Measurements from ENCODE around the gene SEMA3D.

SEMA3D gene

DNA sequence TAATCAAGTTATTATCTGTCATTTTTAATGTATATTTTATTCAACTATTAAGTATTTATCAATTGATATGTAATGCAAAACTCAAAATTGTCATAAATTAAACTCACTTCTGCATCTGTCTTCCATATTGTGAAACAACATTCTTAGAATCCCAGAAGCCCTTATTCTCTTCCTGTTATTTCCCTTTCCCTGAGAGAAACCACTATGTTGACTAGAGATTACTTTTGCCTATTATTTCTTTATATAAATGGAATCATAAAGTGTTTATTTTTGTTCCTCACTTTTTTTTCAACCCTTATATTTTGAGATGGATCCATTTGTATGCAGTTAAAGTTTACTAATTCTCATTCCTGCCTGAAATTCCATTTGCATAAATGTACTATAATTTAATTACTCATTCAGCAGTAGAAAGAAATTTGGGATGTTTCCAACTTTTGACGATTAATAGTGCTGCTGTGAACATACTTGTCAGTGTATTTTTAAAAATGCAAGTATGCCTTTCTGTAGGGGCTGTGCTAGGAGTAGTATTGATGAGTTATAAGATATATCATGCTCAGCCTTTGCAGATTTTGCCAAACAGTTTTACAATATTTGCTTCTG is 211.2 kb downstream of the SEMA3D start:
- no peak for DNase-seq

DNA sequence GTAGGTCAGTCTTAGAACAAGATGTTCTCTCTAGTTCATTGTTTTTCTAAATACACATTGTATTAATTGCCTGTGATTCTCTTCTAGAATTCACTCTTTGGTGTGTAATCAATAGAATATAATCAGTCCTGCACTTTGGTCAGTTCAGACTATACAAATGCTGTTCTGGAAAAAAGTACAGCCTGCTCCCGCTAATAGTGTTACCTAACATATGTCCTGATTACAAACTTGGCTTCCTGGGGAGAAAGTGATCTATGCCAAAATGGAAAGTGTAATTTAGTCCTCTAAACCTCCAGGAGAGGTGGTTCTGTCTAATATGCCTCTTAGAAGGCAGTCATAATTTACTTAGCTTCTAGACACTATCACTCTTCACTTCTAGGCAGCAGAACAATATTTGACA is 215.5 kb downstream of the SEMA3D start:
- no peak for DNase-seq

DNA sequence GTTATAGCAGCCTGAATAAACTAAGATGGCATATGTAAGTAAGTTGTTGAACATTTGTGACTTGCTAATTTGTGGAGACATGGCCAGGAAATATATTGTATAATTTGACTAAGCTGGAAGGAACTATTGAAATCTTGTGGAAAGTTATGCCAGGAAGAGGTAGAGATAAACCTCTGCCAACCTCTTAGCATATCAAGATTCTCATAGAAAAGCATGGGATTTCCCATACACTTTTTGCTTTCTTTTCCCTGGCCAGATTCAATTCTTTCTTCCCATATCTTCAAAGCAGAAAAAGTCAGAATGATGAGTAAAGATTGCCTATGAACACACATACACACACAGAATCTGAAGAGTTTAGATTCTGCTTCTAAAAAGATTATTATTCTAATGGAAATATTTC is 216.2 kb downstream of the SEMA3D start:
- no peak for DNase-seq

DNA sequence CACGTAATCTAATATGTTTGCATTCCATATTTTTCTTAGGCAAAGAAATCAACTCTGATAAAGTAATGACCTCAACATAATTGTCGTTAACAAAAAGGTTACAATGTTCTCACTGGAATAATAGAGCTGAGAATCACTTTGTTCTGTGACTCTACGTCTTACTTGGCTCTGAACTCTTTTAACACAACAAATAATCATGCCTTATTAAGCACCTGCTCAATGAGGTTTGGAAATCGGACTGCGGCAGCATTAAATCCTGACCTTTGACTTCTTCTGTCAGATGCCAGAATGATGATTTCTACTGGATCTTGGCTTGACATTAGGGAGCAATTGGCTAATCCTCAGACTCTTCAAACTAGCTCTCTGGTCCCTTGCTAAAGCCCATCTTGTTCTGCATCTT is 233.6 kb downstream of the SEMA3D start:
- no peak for DNase-seq

DNA sequence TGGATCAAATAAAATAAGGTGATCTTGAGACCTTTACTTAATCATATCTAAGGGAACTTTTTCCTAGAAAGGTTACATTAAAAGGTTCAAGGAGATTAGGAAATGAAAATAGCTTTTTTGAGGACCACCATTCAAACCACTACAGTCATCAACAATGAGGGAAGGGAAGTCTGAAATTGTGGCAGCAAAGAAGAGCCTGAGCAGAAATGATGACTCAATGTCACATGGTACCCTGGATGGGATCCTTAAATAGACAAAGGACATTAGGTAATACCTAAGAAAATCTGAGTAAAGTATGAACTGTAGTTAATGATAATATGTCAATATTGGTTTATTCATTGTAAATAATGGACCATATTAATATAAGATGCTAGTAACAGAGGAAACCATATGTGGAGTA is 236.0 kb downstream of the SEMA3D start:
- DNase-seq = no peak

DNA sequence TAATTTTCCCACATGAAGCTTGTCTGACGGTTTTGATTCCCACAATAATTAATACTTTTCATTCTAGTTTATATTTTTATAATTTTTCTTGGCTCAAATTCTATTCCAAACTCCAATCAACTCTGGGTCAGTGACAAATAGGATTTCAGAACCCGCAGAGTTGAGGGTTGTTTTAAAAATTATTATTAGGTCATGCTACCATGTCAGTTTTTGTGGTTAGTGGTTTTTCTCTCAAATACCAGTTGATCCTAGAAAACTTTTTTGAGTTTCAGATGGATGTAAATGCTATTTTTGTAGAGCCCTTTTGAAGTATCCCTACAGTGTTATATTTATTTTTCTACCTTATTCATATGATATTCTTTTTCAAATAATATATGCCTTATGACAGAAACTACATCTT is 237.4 kb downstream of the SEMA3D start:
- DNase-seq = no peak

DNA sequence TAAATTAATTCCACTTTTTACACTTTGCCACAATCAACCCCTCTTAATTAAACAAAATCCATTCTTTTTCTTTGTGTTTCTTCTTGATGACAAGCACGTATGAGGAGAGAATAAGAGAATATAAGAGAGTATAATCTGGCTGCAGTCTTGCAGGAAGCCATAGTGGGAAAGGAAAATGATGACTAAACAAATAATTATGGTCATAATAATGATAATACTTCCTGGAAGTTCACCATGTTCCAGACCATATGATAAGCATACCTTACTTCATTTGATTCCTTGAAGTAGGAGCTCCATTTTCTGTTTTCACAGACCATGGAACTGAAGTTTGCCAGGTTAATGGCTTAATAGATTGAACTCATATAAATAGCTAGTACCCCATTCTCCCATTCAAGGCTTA is 237.8 kb downstream of the SEMA3D start:
- DNase-seq = no peak

DNA sequence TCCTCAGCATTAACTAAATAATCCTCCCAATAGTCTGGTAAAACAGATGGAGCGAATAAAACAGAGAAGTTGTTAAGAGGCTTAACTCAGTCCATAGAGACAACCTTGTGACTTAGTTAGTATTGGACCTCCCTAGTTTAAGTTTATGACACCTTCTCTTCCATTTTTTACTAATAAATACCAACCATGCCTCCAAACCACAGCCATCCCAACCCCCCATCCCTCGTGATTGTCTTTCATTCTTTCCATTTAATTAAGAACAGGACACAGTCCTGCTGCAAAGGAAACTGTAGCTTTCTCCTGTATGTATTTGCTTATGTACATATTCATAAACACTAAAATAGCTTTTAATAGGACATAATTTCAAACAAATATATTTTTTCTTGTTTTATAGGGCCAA is 238.2 kb downstream of the SEMA3D start:
- no peak for DNase-seq

DNA sequence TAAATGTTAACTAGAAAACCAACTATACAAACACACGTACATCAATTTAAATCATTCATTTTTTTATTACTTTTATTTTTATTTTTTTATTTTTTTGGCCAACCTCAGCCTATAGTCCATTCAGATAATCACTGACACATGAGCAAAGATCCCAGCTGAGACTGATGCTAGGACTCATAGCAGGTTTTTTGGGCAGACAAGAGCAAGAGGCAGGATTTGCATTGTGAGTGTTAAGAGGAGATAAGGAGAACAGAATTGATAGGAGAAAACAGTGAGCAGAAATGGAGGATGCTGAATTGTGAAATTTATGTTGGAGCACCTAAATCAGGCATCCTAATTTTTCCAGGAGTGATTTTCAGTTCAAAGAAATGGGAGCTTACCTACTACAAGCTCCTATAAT is 240.3 kb downstream of the SEMA3D start:
- DNase-seq = no peak

Data from NCI-H1694 (cell line).